Fibroblast of peridontal ligament (primary cell): ENCODE measurements around the gene COPS8.

ENCODE experiments used
- DNase-seq: peaks from one replicate; pipeline ENCODE4 v3.0.0-alpha.2; 2010; ENCODE audit errors: extremely low read depth

COPS8 gene

DNA sequence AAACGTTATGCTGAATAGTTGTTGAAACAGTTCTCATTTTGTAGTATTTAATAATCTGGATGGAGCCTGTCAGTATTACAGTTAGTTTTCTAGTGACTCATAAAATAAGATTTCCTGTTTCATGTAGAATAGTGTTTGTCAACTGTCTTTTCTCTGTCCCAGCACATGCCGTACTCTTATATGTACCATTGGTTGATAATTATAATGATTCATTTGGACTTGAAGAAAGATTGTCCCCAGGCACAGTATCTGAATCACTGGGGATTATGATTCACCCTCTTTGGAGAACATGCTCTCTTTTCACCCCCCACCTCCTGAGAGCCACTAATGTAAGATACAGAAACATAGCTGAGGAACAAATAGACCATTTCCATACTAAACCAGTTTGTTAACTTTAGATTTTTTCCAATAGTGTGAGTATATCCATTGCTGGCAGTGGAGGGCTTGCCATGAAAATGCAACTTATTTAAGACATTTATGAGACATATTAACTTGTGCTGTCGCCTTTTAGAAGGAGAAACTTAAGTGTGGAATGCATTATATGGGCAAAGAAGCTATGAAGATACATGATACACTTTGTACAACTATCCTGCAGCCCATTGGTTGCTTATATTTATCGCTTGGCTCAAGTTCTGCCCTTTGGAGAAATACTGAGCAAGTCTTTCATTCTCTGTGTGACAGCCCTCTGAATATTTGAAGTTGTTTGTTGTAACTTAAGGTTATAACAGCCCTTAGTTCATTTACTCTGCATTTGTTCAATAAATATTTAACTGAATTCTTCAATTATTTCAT lies 12.4 kb downstream of the COPS8 start:
- DNase-seq, result peak; percentile 74

DNA sequence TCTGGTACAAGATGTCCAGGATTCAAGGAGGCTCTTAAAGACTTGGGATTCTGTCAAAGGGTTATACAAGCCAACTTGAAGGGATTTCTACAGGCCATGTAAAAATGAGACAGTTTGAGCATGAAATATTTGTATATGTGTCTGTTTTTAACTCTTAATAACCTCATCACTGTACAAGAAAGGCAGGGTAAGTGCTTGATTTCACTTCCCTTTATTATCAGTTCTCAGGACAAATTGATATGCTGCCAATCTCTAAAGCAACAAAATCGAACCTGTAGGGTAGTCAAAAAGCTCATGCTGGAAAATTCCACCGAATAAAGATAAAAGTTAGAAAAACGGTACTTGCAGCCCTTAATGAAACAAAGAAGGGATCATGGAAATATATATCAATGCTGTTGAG lies 14.1 kb downstream of the COPS8 start:
- DNase-seq, result no peak

DNA sequence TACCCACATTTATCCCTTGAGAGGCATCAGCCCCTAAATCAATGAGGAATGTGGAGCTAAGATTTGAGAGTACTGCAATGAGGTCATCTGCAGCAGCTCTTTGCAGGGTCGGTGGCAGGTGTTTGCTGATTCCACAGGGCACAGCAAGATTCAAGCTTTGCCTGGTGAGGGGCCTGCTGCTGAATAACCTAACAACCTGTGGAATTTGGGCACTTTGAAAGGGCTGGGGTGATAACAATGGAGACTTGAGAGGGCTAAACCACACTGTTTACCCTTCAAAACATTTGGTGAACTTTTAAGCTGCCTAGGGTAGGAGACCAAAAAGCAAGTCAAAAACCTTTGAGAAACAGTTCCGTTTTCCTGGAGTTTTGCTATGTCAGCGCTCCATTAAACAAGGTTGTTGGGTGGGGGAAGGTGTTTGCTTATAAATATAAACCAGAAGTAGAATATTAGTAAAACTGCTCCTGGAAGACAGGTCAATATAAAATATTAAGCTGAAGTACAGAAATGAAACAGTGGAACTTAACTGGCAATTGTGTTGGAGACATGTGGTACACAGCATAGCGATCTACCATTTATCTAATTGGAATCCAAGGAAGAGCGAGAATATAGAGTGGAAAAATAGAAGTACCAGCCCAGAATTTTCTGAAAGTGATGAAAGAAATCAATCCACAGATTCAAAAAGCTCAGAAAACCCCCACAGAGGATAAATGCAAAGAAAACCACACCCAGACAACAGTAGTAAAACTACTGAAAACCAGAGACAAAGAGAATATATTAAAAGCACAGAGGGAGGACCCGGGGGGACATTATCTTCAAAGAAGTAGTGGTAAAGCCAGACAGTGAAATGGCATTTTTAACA lies 15.7 kb downstream of the COPS8 start:
- DNase-seq, result no peak

DNA sequence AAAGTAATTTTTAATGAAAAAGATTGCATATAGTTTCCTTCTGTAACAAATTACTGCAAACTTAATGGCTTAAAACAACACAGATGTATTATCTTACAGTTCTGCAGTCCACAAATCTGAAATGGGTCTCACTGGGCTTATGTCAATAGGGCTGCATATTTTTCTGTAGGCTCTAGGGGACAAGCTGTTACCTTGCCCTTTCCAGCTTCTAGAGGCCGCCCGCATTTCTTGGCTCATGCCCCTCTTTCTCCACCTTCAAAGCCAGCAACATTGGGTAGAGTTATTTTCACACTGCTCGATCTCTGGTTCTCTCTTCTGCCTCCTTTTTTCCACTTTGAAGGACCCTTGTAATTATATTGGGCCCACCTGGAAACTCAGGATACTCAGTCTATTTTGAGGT lies 16.7 kb downstream of the COPS8 start:
- DNase-seq, result no peak

DNA sequence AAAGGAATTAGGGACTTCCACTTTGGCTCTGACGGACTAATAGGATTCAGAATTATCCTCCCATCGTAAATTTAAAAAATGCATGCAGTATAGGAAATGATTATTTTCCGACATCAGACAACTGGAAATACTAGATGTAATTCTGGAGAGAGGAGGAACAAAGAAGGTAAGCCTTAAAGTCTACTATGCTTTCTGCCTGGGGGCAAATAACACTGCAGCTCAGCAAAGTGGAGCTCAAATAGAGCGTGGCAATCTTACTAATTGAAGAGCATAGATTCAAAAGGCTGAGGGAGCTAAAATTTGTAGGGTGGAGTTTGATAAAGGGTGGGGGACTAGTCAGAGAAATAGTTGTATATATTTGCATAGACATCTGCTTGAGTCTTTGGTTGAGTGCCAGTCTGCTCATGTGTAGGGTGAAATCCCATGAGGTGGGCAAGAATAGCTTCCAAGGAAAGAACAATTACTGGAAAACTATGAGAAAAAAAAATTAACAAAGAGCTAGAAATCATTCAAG lies 23.8 kb downstream of the COPS8 start:
- DNase-seq, result no peak

DNA sequence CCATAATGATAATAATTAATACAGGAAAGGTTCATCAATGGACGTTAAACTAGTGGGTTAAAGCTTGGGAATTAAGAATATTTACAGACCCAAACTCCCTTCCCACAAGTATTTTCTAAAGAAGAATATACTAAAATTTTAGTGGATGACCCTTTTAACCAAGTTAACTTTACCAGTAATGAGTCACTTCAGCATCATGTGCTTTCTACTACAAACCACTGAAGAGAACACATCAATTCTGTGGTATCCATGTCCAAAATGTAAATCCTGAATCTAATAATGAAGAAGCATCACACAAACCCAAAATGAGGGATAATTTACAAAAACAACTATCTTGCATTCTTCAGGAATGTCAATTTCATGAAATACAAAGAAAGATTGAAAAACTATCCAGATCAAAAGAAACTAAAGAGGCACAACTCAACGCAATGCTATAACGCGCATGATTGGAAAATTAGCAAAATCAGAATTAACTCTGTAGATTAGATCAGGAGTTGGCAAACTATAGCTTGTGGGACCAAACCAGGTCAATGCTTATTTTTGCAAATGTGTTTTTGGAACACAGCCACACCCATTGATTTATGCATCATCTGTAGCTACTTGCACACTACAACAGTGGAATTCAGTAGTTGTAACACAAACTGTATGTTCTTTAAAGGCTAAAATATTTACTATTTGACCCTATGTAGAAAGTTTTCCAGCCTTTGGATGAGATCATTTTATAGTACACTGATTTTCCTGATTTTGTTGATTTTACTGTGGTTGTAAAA lies 27.5 kb downstream of the COPS8 start:
- DNase-seq, result peak; percentile 42

DNA sequence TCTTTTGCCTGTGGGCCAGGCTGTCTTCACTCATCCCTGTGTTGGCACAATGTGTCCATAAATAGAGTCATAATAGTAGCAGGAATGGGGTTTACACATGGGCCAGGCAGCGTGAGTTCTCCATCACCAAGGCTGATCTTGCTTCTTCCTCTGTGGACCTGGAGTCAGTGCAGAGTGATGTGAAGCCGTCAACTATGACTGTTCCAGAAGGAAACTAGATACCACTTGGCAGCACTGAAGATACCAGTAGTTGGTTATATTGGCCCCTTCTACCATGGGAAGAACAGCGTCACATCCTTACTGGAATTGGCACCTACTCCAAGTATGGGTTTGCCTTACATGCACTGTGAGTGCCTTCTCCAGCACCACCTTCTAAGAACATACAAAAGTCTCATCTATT lies 30.2 kb downstream of the COPS8 start:
- DNase-seq, result no peak

DNA sequence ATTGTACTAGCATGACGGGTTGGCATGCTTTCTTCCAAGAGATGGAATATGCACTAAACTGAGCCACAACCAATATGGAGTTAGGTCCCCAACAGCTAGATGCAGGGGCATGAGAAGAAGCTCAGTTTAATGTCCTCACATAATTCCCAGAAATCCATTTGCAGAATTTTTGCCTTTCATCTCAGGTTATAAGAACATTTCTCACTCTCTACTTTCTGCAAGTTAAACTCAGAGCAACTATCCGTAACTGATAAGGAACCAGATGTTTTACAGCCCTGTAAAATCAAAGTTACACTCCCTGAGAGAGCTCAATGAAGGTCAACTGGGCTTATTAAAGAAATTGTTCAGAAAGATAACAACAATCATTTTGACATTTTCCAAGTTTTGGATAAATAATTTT lies 30.7 kb downstream of the COPS8 start:
- no peak for DNase-seq

DNA sequence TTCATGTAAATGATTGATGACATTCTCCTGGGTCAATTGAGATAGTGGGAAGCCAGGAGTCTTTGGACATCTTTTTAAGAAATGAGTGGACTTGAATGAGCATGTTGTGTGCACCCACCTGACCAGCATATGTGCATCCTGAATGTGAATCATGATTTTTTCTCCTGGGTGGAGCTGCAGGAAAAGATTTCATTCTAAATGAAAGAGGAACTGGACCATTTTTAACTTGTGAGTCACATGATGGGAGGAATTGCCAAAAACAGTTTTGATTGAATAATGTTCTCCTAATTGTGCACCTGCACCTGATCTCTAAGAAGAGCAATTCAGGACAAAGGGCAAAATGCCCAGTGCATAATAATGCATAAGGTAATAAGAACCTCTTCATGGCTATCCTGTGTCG lies 32.3 kb downstream of the COPS8 start:
- peak; percentile 56 for DNase-seq

DNA sequence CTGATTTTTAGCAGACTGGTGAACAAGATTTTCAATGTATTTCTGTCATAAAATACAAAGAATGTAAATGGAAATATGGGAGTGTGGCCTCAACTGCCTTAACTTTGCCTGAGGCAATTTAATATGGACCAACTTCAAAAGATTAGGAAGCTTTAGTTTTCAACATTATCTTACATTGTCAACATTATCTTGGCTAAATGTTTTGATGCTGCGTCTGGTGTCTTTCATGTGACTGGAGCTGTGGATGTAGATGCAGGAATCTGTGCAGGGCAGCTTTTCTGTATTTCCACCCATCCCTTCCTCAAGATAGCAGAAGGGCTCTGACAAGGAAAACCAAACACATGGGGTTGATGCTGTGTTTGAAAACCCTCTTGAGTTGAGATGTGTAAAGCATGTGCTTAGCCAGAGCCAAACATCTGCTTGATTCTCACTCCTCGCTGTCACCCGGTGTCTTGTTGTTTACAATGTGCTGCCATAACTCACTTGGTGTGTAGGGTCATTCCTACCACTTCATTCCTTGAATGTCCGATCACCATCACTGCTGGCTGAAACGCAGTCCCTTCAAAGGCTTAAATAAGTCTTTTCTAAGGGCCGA lies 33.0 kb downstream of the COPS8 start:
- DNase-seq, result no peak

DNA sequence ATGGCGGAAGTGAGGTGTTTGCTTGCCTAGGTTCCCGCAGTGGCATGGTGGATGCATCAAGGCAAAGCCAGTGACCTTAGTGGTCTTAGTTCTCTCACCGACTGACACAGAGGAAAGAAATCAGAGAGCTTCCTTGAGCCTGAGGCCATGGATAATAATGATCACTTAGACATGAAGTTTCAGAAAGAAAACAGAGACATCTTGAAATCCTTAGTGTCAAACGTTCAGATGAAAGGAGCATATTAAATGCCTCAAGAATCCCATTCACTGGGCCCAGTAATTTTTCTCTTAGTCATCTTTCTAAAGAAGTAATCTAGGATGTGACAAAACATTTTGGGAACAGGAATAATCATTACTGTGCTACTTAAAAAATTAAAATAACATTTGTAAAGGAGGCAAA lies 35.2 kb downstream of the COPS8 start:
- DNase-seq, result no peak

DNA sequence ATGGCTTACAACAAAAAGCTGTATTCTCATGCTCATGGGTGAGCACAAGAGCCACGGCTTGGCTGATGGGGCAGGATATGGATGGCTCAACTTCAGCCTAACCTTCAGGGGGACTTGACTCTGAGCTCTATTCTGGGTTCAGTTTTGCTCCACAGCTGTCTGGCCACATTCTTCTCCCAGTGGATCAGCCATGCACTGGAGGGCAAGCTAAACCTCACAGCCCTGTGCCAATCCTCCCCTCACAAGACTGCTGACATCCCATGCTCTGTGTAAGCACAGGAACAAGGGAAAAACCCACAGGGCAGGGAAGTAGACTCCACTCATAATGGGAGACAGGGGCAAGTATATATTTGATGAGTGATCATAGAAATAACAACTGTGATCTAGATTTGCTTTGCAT lies 35.6 kb downstream of the COPS8 start:
- DNase-seq, result no peak

DNA sequence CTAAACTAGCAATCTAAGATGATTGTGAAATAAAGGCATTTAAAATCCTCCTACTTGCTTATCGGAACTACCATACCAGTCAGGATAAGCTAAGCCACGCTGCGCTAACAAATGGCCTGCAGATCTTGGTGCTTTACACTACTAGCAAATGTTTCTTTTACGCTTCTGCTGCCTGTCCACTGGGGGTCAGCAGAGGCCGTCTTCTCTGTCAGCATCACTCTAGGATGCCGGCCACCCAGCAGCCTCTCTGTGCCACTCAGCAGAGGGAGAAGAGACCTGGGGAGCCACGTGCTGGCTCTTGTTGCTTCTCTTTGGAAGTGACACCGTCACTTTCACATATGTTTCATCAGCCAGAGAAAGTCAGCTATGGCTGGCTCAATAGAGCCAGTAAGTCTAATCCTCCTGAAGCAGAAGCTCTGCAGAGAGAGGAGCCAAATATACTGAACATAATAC lies 36.6 kb downstream of the COPS8 start:
- peak; percentile 82 for DNase-seq

DNA sequence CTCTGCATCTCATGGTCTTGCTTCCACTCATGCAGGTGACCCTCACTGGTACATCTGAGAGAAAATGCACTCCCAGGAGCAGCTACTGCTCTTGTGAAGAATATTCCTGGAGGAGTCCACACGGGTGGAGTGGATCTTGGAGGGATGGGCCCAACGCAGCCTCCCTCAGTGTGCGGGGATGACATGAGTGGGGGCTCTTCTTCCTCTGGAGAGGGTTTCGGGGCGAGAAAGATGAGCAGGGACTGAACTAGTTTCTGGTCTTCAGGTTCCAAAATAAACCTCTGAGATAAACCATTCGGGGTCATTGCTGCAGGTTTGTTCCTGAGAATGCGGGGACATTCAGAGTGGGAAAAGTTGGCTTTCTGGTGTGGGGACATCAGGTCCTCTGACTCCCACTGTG lies 39.1 kb downstream of the COPS8 start:
- DNase-seq, result no peak

DNA sequence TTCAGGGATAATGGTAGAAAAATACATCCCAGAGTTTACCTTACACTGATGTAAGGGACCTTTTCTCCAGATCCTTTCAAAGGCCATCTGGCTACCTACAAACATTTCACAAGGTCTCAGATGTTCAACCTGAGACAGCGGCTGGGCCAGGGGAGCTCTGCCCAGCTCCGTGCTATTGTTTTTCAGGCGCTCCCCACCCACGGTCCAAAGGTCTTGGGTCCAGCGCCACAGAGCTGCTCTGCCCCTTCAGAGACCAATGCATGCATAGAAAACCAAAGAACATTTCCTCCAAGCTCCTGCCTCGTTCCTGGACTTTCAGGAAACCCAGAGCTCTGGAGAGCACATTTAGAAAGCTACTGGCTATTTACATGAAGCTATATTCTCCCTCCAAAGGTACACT lies 40.3 kb downstream of the COPS8 start:
- DNase-seq, result no peak

DNA sequence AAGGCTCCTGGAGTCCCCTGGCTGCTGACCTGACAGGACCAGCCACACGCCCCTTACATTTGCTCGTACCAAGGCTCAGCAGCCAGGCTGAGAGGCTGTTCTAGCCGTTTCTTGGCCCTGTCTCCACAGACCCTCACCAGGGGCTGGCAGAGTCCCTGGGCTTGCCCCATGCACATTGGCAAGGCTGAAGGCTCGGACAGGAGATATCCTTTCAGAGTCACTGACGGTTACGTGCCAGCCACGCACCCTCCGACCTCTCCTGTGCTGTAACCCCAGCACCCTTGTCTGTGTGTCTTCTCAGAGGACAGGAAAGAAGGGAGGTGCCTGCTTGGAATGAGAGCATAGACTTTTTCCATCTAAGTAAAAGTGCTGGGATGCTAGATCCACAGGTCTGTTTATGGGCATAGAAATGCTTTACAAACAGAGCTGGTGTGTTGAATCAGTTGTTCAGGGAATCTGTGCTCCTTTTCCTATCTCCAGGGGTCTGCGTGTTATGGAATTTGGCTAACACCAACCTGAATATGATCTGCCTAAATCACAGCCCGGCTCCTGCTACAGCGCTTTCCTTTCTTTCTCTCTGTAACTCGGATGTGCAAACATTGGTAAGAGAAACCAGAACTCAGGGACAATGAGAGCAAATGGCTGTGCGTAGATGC lies 41.0 kb downstream of the COPS8 start:
- no peak for DNase-seq

DNA sequence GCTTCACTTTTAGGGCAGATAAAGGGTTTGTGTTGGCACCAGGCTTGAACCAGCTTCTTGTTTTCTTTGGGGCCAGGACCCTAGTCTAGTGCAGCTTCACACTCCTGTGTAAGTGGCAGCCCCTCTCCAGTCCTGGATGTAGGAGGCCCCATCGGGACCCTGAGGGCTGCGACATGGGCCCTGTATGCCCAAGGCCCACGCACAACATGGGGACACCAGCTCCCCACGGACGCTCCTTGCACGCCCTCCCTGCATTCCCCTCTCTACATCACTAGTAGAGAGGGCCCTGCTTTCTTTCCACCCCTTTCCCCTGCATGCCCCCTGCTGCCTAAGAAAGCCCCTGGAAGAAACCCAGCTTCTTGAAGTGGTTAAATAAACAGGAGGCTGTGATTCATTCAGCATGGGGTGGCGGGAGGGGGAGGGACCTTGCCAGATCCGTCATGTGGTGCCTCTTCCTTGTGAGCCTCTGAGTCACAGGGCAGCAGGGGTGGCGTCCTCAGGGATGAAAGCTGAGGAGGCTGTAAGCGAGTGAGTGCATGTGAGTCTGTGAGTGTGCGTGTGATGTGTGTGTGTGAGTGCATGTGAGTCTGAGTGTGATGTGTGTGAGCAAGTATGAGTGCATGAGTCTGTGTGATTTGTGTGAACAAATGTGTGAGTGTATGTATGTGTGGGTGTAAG lies 42.5 kb downstream of the COPS8 start:
- DNase-seq, result peak; percentile 99

DNA sequence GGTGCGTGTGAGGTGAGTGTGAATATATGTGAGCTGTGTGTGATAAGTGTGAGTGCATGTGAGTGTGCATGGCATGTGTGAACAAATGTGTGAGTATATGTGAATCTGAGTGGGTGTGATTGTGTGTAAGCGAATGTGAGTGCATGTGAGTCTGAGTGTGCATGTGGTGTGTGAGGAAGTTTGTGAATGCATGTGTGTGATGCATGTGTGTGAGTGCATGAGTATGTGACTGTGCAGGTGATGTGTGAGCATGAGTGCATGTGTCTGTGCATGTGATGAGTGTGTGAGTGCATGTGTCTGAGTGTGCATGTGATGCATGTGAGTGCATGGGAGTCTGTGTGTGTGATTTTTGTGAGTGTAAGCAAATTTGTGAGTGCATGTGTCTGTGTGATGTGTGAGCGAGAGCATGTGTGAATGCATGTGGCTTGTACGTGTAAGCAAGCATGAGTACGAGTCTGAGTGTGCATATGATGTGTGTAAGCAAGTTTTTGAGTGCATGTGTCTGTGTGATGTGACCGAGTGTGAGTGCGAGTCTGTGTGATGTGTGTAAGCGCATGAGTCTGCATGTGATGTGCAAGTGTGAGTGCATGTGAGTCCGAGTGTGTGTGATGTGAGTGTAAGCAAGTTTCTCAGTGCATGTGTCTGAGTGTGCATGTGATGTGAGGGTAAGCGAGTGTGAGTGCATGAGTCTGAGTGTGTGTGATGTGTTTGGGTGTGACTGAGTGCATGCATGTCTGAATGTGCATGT lies 43.3 kb downstream of the COPS8 start:
- no peak for DNase-seq

DNA sequence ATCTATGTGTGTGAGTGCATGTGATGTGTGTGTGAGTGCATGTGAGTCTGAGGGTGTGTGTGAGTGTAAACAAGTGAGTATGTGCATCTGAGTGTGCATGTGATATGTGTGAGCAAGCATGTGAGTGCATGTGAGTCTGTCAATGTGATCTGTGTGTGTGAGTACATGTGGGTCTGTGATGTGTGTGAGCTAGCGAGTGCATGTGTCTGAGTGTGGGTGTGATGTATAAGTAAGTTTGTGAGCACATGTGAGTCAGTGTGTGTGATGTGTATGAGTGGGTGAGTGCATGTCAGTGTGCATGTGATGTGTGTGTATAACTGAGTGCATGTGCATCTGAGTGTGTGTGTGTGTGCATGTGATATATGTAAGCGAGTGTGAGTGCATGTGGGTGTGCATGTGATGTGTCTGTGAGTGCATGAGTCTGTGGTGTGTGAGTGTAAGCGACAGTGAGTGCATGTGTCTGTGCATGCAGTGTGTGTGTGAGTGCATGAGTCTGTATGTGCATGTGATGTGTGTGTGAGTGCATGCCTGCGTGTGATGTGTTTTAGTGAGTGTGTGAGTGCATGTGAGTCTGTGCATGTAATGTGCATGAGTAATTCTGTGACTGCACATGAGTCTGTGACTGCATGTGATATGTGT lies 44.1 kb downstream of the COPS8 start:
- no peak for DNase-seq
